Measurements from ENCODE around the gene SOAT1.
"Not testable (repeated sequence)": the region's sequence is repeated elsewhere in the genome, so short reads cannot be mapped to it uniquely, and the experiment has no call there.

Gene SOAT1

DNA sequence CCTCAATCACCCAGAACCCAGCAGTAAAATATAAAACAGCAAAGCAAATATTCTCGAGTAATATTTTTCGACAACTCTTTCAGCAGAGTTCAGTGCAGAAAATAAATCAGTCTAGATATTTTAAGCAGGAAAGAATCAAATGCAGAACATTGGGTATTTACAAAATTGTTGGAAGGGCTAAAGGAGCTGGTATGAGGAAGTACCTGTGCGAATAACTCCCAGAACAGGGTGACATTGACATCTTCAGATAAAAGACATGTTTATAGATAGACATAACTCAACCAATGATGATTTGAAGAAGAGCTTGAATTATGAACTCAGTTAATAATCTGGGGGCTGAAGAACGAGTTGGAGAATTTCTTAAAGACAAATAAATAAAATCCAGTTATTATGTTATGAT, 78.6 kb downstream of the SOAT1 start:
- TF ChIP-seq, protein P1, sequence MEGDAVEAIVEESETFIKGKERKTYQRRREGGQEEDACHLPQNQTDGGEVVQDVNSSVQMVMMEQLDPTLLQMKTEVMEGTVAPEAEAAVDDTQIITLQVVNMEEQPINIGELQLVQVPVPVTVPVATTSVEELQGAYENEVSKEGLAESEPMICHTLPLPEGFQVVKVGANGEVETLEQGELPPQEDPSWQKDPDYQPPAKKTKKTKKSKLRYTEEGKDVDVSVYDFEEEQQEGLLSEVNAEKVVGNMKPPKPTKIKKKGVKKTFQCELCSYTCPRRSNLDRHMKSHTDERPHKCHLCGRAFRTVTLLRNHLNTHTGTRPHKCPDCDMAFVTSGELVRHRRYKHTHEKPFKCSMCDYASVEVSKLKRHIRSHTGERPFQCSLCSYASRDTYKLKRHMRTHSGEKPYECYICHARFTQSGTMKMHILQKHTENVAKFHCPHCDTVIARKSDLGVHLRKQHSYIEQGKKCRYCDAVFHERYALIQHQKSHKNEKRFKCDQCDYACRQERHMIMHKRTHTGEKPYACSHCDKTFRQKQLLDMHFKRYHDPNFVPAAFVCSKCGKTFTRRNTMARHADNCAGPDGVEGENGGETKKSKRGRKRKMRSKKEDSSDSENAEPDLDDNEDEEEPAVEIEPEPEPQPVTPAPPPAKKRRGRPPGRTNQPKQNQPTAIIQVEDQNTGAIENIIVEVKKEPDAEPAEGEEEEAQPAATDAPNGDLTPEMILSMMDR (IDR thresholded peaks at IDR 0.05; ENCODE audit: low read depth, low read length): no peak
- no peak for DNase-seq (ENCODE audit: extremely low read depth, low read depth)

DNA sequence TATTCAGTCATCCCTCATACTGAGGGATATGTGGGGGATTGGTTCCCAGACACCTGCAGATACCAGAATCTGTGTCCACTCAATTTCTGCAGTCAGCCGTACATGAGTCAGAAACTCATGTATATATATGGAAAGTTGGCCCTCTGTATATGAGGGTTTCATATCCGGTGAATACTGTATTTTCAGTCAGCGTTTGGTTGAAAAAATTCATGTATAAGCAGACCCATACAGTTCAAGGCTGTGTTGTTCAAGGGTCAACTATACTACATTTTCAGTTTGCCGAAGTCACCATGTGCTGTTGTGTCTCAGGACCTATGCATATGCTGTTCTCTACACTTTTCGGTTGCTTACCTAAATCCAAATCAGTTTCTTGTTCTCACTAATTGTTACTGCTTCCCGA, 82.6 kb downstream of the SOAT1 start:
- no peak for DNase-seq (ENCODE audit: extremely low read depth, low read depth)

DNA sequence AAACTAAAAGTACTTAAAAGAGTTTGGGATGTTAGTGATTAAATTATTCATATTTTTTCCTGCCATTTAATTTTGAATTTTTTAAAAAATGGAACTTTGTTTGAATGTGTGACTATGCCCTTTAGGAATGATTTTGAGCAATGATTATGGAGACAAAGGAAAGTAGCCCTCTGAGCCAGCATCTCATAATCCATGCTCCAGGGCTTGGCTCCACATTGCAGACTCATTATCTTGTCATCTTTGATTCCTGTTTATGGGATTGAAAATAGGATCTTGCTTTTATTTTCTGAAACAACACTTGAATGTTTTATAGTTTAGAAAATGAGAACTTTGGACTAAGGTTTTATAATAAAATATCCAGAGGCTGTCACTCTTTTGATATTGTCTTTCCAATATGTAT, 86.7 kb downstream of the SOAT1 start:
- no peak for DNase-seq (ENCODE audit: extremely low read depth, low read depth)

More for the DNA sequence above, 82.6 kb downstream of the SOAT1 start:
- TF ChIP-seq, protein P1 (IDR thresholded peaks at IDR 0.05; ENCODE audit: low read depth, low read length): no peak

DNA sequence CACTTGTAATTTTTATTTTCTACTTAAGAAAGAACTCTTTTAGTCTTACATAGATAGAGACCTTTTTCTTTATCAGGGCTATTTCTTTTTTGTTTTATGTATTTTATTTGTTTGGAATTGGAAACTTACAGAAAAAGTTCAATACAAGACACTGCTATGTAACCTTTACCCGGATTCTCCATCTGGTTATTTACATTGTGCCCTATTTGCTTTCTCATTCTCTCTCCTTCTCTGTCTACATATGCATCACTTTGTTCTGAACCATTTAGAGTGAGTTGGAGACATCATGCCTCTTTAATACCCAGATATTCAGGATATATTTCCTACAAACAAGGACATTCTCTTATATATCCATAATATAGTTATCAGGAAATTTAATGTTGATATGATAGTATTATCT, 90.4 kb downstream of the SOAT1 start:
- TF ChIP-seq, protein P1 (IDR thresholded peaks at IDR 0.05; ENCODE audit: low read depth, low read length): no peak
- no peak for DNase-seq (ENCODE audit: extremely low read depth, low read depth)

More for the DNA sequence above, 86.7 kb downstream of the SOAT1 start:
- TF ChIP-seq, protein P1 (IDR thresholded peaks at IDR 0.05; ENCODE audit: low read depth, low read length): no peak

DNA sequence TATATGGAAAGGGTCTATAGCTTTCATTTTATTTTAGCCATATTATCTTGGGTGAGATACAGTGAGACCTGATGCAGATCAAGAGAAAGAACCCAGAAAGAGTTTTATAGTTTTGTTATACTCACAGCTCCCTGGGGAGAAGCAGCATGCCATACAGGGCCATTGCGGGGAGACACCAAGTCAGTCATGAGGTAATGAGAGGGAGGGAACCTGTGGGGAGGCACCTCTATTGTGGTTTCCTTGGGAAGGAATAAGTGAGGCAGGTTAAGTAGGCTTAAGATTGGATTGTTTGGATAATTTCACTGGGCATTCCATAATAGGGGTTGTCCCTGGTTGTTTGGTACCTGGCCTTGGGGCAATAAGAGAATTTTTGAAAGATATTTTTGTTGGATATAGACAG, 91.9 kb downstream of the SOAT1 start:
- no peak for DNase-seq (ENCODE audit: extremely low read depth, low read depth)
- TF ChIP-seq, protein P1 (IDR thresholded peaks at IDR 0.05; ENCODE audit: low read depth, low read length): no peak

DNA sequence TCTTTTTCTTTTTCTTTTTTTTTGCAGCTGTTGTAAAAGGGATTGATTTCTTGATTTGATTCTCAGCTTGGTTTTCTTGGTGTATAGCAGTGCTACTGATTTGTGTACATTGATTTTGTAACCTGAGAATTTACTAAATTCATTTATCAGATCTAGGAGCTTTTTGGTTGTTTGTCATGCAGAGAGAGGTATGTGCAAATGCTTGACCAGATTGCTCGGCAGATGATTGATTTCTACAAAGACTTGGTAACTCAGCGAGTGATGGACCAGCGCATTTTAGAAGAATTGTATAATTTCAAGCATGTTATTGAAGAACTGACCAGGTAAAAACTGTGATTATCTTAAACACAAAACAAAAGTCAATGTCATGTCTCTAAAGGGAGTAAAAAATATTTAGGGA, 100.1 kb downstream of the SOAT1 start:
- DNase-seq (ENCODE audit: extremely low read depth, low read depth): no peak
- TF ChIP-seq, protein P1 (IDR thresholded peaks at IDR 0.05; ENCODE audit: low read depth, low read length): no peak

DNA sequence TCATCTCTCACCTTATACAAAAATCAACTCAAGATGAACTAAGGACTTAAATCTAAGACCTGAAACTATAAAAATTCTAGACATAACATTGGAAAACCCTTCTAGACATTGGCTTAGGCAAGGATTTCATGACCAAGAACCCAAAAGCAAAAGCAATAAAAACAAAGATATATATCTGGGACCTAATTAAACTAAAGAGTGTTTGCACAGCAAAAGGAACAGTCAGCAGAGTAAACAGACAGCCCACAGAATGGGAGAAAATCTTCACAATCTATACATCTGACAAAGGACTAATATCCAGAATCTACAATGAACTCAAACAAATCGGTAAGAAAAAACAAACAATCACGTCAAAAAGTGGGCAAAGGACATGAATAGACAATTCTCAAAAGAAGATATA, 105.8 kb downstream of the SOAT1 start:
- not testable (repeated sequence) for DNase-seq (ENCODE audit: extremely low read depth, low read depth)

Data from AG09319 (cell line).